HG02571 (cell line): Measurements from ENCODE around the gene BCAN.
A peak's percentile ranks its signal among the peaks of the same experiment; 100 is the strongest.
"Not testable (repeated sequence)": the region's sequence is repeated elsewhere in the genome, so short reads cannot be mapped to it uniquely, and the experiment has no call there.

Experiments
- ATAC-seq: cut with Tn5 transposase; IDR thresholded peaks from one replicate; pipeline ENCODE4 v1.9.1; 2021; ENCODE audit warnings: mild to moderate bottlenecking, moderate library complexity; ENCODE audit not compliant: unreplicated experiment

Gene BCAN

GRCh38 chr1:156641761-156642264 lies at the start of gene BCAN:
BCAN (plus strand) TSS chr1:156642117; CDS start chr1:156646055, 3,938 bp downstream.
- no peak for ATAC-seq

- ATAC-seq, result no peak
Measured at GRCh38 chr1:156592158-156592909, 49.6 kb upstream of the BCAN start.

GRCh38 chr1:156592910-156593660 lies 48.8 kb upstream of the BCAN start:
- ATAC-seq, result no peak

- no peak for ATAC-seq
Measured at GRCh38 chr1:156593661-156593989, 48.3 kb upstream of the BCAN start.

GRCh38 chr1:156594190-156594589 lies 47.7 kb upstream of the BCAN start:
- ATAC-seq, result no peak

GRCh38 chr1:156595016-156595415 lies 46.9 kb upstream of the BCAN start:
- ATAC-seq, result no peak

GRCh38 chr1:156596426-156596825 lies 45.5 kb upstream of the BCAN start:
- ATAC-seq, result no peak

- ATAC-seq, result no peak
Measured at GRCh38 chr1:156598125-156598524, 43.8 kb upstream of the BCAN start.

GRCh38 chr1:156598731-156599432 lies 43.0 kb upstream of the BCAN start:
- ATAC-seq, result no peak

GRCh38 chr1:156599811-156600210 lies 42.1 kb upstream of the BCAN start:
- no peak for ATAC-seq

GRCh38 chr1:156600733-156601121 lies 41.2 kb upstream of the BCAN start:
- ATAC-seq, result no peak

GRCh38 chr1:156601122-156601830 lies 40.6 kb upstream of the BCAN start, which contains the start of gene GPATCH4:
GPATCH4 (minus strand) TSS chr1:156601479.
- peak; percentile 60 for ATAC-seq

GRCh38 chr1:156601892-156602291 lies 40.0 kb upstream of the BCAN start:
- ATAC-seq, result no peak

- no peak for ATAC-seq
Measured at GRCh38 chr1:156602557-156602993, 39.3 kb upstream of the BCAN start.

- not testable (repeated sequence) for ATAC-seq
Measured at GRCh38 chr1:156607344-156607743, 34.6 kb upstream of the BCAN start.

- ATAC-seq, result no peak
Measured at GRCh38 chr1:156608036-156608674, 33.8 kb upstream of the BCAN start.

GRCh38 chr1:156608981-156609380 lies 32.9 kb upstream of the BCAN start:
- no peak for ATAC-seq

GRCh38 chr1:156610072-156610471 lies 31.8 kb upstream of the BCAN start:
- ATAC-seq, result not testable (repeated sequence)

GRCh38 chr1:156612666-156613065 lies 29.3 kb upstream of the BCAN start:
- no peak for ATAC-seq

- no peak for ATAC-seq
Measured at GRCh38 chr1:156615946-156616345, 26.0 kb upstream of the BCAN start.
